Mucosa of gallbladder (tissue), 1 donor: ENCODE measurements around the gene FAM124B. TPM values are rescaled to one million over a fixed set of nuclear protein-coding genes. Genes with fewer than 3 reads are reported as not detected.

Experiments used
- DNase-seq: peaks from one replicate; pipeline ENCODE4 v3.0.0-alpha.2; 2020; ENCODE audit warnings: low spot score
- total RNA-seq: library from RNA; stranded (reverse); gene quantifications from one replicate; pipeline ENCODE4 v1.2.1, GENCODE V29; 2021
- donor health status: DM: no; HTN: no; CAD: no.

Gene FAM124B
- total RNA-seq, 1 donor from 2014 or later: 1.2 TPM

- DNase-seq: no peak
These were observed 65.9 kb downstream of the FAM124B start for GRCh38 chr2:224335991-224336390.

GRCh38 chr2:224334726-224335125 lies 67.2 kb downstream of the FAM124B start:
- no peak for DNase-seq

DNA sequence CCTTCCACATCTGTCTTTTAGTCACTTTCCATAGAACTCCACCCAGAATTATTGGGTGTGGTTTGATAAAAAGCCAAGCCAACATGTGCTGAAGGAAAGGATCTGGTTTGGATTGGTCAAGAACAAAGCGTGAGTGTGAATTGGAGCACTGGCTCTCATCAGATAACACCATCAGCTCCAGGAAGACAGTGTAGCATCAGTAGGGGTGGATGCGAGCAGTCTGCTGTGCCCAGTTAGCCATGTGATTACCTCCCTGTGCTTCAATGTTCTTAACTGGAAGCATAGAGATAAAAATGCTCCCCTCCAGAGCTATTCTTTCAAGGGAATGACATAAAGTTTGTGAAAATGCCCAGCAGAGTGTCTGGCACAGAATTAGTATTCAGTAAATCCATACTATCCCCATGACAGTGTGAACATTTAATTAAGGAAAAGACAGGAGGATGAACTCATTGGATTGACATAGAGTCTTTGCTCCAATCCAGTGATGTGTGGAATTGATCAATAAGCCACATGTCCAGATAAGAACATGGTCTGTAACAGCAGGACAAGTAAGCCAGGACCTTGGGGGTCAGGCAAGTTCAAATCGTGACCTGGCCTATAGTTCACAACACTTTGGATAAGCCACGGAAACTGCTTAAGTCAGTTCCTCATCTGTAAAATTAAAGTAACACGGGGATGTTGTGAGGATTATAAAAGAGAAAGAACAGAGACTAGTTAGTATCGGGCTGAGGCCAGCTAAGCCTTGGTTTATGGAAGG lies 68.0 kb downstream of the FAM124B start:
- no peak for DNase-seq

DNA sequence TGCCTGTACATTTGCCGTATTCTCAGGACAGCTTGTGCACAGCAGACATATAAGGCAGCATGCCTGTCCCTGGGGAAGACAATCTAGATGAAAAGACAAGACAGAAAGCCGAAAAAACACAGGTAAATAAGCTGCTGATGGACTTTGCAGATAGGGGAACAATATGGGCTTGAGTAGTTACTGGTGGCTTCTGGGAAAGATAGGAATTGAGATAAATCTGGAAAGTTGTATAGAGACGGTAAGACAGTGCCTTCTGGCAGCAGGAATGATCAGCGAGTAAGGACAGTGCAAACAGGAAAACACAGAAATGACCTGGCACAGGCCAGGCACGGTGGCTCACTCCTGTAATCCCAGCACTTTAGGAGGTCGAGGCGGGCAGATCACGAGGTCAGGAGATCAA lies 70.2 kb downstream of the FAM124B start:
- DNase-seq: no peak

DNA sequence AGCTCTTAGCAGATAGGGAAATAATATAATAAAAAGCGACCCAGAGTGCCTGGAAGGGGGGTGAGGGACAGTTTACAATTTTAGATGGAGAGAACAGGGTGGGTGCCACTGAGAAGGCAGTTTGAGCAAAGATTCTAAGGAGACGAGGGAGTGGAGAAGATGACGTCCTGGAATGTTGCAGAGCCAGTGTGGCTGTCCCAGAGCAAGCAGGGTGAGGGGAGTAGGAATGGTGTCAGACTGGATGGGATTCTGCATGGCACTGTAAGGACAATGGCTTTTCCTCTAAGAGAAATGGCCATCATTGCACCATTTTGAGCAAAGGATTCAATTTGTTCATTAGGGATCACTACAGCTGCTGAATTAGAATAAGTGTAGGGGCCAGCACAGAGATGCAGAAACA lies 73.1 kb downstream of the FAM124B start:
- no peak for DNase-seq

Other genes starting within 250 kb of the FAM124B start
- gene CUL3, start 183.3 kb upstream of the FAM124B start, total RNA-seq: 73.7 TPM